Memory B cell (primary cell): ENCODE data around the gene LGALS7B.

Experiments
- ATAC-seq: fragments of 150-1000 bp; cut with Tn5 transposase; 2 replicates; pipeline ENCODE4 v1.10.0; 2021; ENCODE audit warnings: low read depth, mild to moderate bottlenecking, moderate library complexity
- DNase-seq, 2 donors: peaks; one replicate each; pipeline ENCODE4 v3.0.0; 2022; ENCODE audit warnings: low spot score in 2 of 2
- H3K27ac Mint-ChIP-seq: one replicate; pipeline ENCODE4 v1.8.0; 2022; ENCODE audit warnings: mild to moderate bottlenecking, moderate library complexity, mixed read lengths
- H3K27me3 Mint-ChIP-seq: one replicate; pipeline ENCODE4 v1.8.0; 2022; ENCODE audit warnings: mixed read lengths
- H3K36me3 Mint-ChIP-seq: one replicate; pipeline ENCODE4 v1.8.0; 2022; ENCODE audit warnings: mild to moderate bottlenecking, mixed read lengths
- H3K4me1 Mint-ChIP-seq: one replicate; pipeline ENCODE4 v1.8.0; 2022; ENCODE audit warnings: mixed read lengths
- H3K4me3 Mint-ChIP-seq: one replicate; pipeline ENCODE4 v1.8.0; 2022; ENCODE audit warnings: mild to moderate bottlenecking, moderate library complexity, mixed read lengths
- H3K9me3 Mint-ChIP-seq: one replicate; pipeline ENCODE4 v1.8.0; 2022; ENCODE audit warnings: mixed read lengths

Gene LGALS7B

DNA sequence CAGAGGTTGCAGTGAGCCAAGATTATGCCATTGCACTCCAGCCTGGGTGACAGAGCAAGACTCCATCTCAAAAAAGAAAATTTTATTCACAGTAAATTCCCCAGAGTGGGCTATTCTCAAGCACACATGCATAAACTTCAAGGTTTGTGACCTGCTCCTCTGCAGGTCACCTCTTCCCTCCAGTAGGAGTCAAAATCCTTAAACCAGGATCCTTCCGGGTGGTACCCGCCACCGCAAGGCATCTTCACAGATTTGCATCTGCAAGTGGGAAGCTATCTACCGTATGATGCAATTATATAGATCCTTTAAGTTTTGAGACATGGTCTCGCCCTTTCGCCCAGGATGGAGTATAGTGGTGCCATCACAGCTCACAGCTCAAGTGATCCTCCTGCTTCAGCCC lies 45.6 kb downstream of the LGALS7B start:
- Mint-ChIP-seq H3K27ac (no peak overlapping the region), H3K4me3 (no peak overlapping the region)

GRCh38 chr19:38836159-38836982 lies 47.4 kb downstream of the LGALS7B start:
- no peak for ATAC-seq
- Mint-ChIP-seq H3K27ac (no peak overlapping the region), H3K4me1 (peaks cover 10% of the 10 kb centered on the region), H3K27me3 (no peaks in the 10 kb centered on the region), H3K36me3 (peaks cover 17% of the 10 kb centered on the region), H3K9me3 (no peaks in the 10 kb centered on the region), H3K4me3 (no peak overlapping the region)
- DNase-seq: no peak

More for the DNA sequence above, 45.6 kb downstream of the LGALS7B start:
- DNase-seq: no peak
- no peak for ATAC-seq
- peaks cover 14% of the 10 kb centered on the region for H3K4me1 Mint-ChIP-seq
- H3K9me3 Mint-ChIP-seq: no peaks in the 10 kb centered on the region
- H3K27me3 Mint-ChIP-seq: no peaks in the 10 kb centered on the region
- H3K36me3 Mint-ChIP-seq: peaks cover 16% of the 10 kb centered on the region

- Mint-ChIP-seq H3K36me3 (peaks cover 17% of the 10 kb centered on the region), H3K4me3 (no peak overlapping the region), H3K9me3 (no peaks in the 10 kb centered on the region), H3K4me1 (peaks cover 6% of the 10 kb centered on the region), H3K27ac (no peak overlapping the region), H3K27me3 (no peaks in the 10 kb centered on the region)
- ATAC-seq (no peak), DNase-seq (no peak)
Measured at GRCh38 chr19:38836983-38837626, 48.1 kb downstream of the LGALS7B start.

DNA sequence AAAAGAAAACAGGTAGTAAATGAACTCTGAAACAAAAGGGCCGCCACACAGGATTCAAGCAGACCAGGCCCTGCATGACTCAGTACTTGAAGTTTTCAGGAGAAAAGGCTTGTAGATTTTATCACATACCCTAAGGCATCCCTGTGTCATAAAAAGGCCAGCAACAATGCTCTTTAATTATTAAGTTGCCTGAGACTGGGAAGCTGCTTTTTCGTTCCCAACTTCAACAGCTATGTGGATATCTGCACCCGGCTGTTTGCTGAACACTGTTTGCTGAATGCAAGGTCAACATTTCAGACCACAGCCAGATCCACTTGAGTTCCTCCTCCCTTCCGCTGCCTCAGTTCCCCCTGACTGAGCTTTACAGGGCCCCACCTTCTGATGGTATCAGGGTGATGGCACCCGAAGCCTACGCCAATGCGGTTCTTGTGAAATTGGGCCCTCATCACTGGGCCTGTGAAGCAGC lies 48.7 kb downstream of the LGALS7B start:
- ATAC-seq (no peak), DNase-seq (no peak)
- Mint-ChIP-seq H3K36me3 (peaks cover 21% of the 10 kb centered on the region), H3K27me3 (no peaks in the 10 kb centered on the region), H3K4me3 (no peak overlapping the region), H3K9me3 (no peaks in the 10 kb centered on the region), H3K4me1 (peaks cover 9% of the 10 kb centered on the region), H3K27ac (no peak overlapping the region)

- Mint-ChIP-seq H3K27ac (peak overlapping the region; percentile 26), H3K27me3 (no peaks in the 10 kb centered on the region), H3K9me3 (no peaks in the 10 kb centered on the region), H3K36me3 (peaks cover 22% of the 10 kb centered on the region), H3K4me3 (no peak overlapping the region), H3K4me1 (peaks cover 16% of the 10 kb centered on the region)
- no peak for ATAC-seq
- DNase-seq: no peak
Measured at GRCh38 chr19:38838208-38838985, 49.4 kb downstream of the LGALS7B start.

DNA sequence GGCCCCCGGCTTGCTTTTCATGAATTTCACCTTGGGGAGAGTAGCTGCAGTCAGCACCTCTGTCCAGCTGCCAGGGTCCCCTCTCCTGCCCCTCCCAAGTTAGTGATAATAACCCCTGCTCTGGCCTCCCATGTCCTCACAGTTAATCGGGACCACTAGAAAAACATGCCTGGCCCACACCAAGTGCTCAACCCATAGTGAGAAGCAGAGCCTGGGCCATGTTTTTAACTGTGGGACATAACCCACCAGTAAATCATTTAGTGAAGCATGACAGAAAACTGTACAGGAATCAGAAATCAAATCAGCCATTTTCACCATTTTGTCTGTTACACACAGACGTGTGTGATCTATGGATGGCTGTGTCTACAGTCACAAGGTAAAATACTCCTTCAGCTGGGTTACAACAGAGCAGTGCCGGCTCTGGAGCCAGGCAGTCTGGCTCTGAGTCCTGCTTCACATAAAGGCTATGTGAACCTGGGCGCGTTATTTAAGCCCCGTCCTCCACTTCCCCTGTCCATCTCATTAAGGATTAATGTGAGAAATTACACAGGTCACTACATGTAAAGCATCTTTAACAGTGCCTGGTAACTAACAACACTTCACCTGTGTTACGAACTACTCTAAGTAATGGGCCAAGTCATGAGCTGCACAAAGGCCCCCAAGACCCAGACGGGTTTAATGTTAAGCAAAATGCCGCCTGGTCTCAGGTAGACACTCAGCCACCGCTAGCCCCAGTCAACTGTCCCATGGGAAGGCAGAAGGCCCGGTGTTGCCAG lies 50.2 kb downstream of the LGALS7B start:
- Mint-ChIP-seq H3K27ac (peak overlapping the region; percentile 26), H3K9me3 (no peaks in the 10 kb centered on the region), H3K36me3 (peaks cover 26% of the 10 kb centered on the region), H3K4me3 (no peak overlapping the region), H3K4me1 (peaks cover 24% of the 10 kb centered on the region), H3K27me3 (no peaks in the 10 kb centered on the region)
- no peak for DNase-seq
- ATAC-seq: no peak

GRCh38 chr19:38839816-38840582 lies 51.0 kb downstream of the LGALS7B start:
- peaks cover 28% of the 10 kb centered on the region for H3K4me1 Mint-ChIP-seq
- H3K4me3 Mint-ChIP-seq: no peak overlapping the region
- H3K36me3 Mint-ChIP-seq: peaks cover 31% of the 10 kb centered on the region
- no peaks in the 10 kb centered on the region for H3K27me3 Mint-ChIP-seq
- no peaks in the 10 kb centered on the region for H3K9me3 Mint-ChIP-seq
- no peak for DNase-seq
- H3K27ac Mint-ChIP-seq: no peak overlapping the region
- no peak for ATAC-seq

GRCh38 chr19:38840583-38840968 lies 51.6 kb downstream of the LGALS7B start:
- peaks cover 31% of the 10 kb centered on the region for H3K4me1 Mint-ChIP-seq
- no peak for DNase-seq
- H3K4me3 Mint-ChIP-seq: no peak overlapping the region
- no peak overlapping the region for H3K27ac Mint-ChIP-seq
- H3K27me3 Mint-ChIP-seq: no peaks in the 10 kb centered on the region
- ATAC-seq: no peak
- H3K36me3 Mint-ChIP-seq: peaks cover 35% of the 10 kb centered on the region
- H3K9me3 Mint-ChIP-seq: no peaks in the 10 kb centered on the region
